Peyer's patch (tissue), 4 donors: ENCODE measurements around the gene TMEM52B. TPM values are rescaled to one million over a fixed set of nuclear protein-coding genes. Genes with fewer than 3 reads are reported as not detected.
"Not testable (repeated sequence)": the region's sequence is repeated elsewhere in the genome, so short reads cannot be mapped to it uniquely, and the experiment has no call there.

ENCODE experiments used
- DNase-seq, 3 donors: peaks; one replicate each; pipeline ENCODE4 v3.0.0-alpha.2; 2017 to 2019
- H3K27ac ChIP-seq, 4 donors: fragments of 200-600 bp; sonication (generic); one replicate each; pipeline ENCODE4 v1.5.1; 2016 to 2019
- H3K27me3 ChIP-seq, 2 donors: fragments of 200-600 bp; sonication (generic); one replicate each; pipeline ENCODE4 v1.5.1; 2019
- H3K36me3 ChIP-seq, 3 donors: fragments of 200-600 bp; sonication (generic); one replicate each; pipeline ENCODE4 v1.5.1; 2016 to 2019
- H3K4me1 ChIP-seq, 4 donors: fragments of 200-600 bp; sonication (generic); one replicate each; pipeline ENCODE4 v1.5.1; 2016 to 2019
- H3K4me3 ChIP-seq, 4 donors: fragments of 200-600 bp; sonication (generic); 1 replicate in 3 of 4; 2 replicates in 1 of 4; pipeline ENCODE4 v1.5.1; 2016 to 2019; ENCODE audit warnings: mild to moderate bottlenecking in 1 of 4
- H3K9me3 ChIP-seq, 4 donors: fragments of 200-600 bp; sonication (generic); one replicate each; pipeline ENCODE4 v1.5.1; 2016 to 2019; ENCODE audit warnings: mild to moderate bottlenecking in 1 of 4
- POLR2A ChIP-seq, 2 donors: fragments of 450-650 bp; IDR thresholded peaks; one replicate each; pipeline ENCODE4 v1.5.1; 2017; ENCODE audit warnings: antibody characterized with exemption in 2 of 2, mild to moderate bottlenecking in 2 of 2, moderate library complexity in 2 of 2
- total RNA-seq, 4 donors: library from RNA; depleted of rRNA; stranded (reverse); fragments of >200 nt; gene quantifications; one replicate each; pipeline ENCODE4 v1.1.0, GENCODE V29; 2016
- TF ChIP-seq, protein P1 (sequence below), 6 experiments: fragments of 450-650 bp in 4 of 6; fragments of 200-600 bp in 2 of 6; sonication (generic) in 1 of 6; IDR thresholded peaks; one replicate each; pipeline ENCODE4 v1.5.1; 2017 to 2019; ENCODE audit warnings: antibody characterized with exemption in 6 of 6, mild to moderate bottlenecking in 3 of 6, moderate library complexity in 1 of 6

Gene TMEM52B
- total RNA-seq, 4 donors from 2014 or later = not detected

DNA sequence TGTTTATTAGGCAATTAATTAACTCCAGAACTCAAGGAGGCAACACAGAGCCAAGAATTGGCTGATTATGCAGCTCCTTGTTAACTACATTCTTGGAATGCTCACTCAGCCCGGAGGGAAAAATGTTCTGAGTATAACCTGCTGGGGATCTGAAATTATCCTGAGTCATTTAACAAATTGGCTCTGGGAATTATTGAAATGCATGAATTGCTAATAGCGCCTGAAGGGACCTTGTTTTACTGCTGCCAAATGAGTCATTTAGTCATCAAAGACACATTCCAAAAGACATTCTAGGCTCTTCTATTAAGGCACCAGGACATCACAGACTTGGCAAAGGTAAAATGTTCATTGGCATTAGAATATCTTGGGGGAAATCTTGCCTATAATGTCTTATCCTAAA, 13.0 kb downstream of the TMEM52B start:
- H3K27me3 ChIP-seq = no peaks in the 10 kb centered on the region
- H3K4me1 ChIP-seq = no peaks in the 10 kb centered on the region
- H3K9me3 ChIP-seq = no peaks in the 10 kb centered on the region
- no peaks in the 10 kb centered on the region for H3K36me3 ChIP-seq
- no peak overlapping the region for H3K4me3 ChIP-seq
- no peak for DNase-seq
- H3K27ac ChIP-seq = no peak overlapping the region
- TF ChIP-seq, protein P1, sequence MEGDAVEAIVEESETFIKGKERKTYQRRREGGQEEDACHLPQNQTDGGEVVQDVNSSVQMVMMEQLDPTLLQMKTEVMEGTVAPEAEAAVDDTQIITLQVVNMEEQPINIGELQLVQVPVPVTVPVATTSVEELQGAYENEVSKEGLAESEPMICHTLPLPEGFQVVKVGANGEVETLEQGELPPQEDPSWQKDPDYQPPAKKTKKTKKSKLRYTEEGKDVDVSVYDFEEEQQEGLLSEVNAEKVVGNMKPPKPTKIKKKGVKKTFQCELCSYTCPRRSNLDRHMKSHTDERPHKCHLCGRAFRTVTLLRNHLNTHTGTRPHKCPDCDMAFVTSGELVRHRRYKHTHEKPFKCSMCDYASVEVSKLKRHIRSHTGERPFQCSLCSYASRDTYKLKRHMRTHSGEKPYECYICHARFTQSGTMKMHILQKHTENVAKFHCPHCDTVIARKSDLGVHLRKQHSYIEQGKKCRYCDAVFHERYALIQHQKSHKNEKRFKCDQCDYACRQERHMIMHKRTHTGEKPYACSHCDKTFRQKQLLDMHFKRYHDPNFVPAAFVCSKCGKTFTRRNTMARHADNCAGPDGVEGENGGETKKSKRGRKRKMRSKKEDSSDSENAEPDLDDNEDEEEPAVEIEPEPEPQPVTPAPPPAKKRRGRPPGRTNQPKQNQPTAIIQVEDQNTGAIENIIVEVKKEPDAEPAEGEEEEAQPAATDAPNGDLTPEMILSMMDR (IDR thresholded peaks at IDR 0.05) = no peak
- TF ChIP-seq POLR2A (IDR thresholded peaks at IDR 0.05) = no peak

DNA sequence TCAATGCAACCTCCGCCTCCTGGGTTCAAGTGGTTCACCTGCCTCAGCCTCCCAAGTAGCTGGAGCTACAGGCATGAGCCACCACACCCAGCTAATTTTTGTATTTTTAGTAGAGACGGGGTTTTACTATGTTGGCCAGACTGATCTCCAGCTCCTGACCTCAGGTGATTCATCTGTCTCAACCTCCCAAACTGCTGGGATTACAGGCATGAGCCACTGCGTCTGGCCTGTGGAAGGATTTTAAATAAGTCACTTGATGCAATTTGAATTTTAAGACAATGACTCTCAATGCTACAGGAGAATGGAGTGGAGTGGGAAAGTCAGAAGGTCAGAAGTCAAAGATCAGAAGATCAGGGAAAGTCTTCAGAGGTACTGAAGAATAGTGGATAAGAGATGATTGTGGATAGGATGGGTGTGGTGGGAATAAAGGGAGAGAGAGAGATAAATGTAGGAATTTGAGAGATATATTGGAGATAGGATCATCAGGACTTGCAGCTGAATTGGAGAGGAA, 15.4 kb downstream of the TMEM52B start:
- Histone ChIP-seq H3K27me3 (no peaks in the 10 kb centered on the region), H3K4me3 (no peak overlapping the region)

DNA sequence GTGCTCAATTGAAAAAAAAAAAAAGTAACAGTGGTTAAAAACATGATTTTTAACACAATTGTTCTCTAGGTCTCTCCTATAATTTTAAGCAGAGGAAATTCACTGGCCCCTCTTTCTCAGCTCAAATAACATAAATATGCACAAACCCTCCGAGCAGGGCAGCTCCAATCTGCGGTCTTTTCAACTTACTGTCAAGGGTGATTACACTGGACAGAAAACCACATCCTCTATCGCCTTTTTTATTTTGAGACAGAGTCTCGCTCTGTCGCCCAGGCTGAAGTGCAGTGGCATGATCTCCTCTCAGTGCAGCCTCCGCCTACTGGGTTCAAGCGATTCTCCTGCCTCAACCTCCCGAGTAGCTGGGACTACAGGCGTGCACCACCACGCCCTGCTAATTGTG, 17.4 kb downstream of the TMEM52B start:
- no peak overlapping the region for H3K27ac ChIP-seq
- no peak overlapping the region for H3K4me3 ChIP-seq
- no peak for DNase-seq
- TF ChIP-seq, protein P1 (IDR thresholded peaks at IDR 0.05) = no peak
- TF ChIP-seq POLR2A (IDR thresholded peaks at IDR 0.05) = no peak
- no peaks in the 10 kb centered on the region for H3K36me3 ChIP-seq
- no peaks in the 10 kb centered on the region for H3K9me3 ChIP-seq
- no peaks in the 10 kb centered on the region for H3K4me1 ChIP-seq
- H3K27me3 ChIP-seq = no peaks in the 10 kb centered on the region

More for the DNA sequence above, 15.4 kb downstream of the TMEM52B start:
- DNase-seq = no peak
- TF ChIP-seq POLR2A (IDR thresholded peaks at IDR 0.05) = no peak
- TF ChIP-seq, protein P1 (IDR thresholded peaks at IDR 0.05) = no peak
- Histone ChIP-seq H3K36me3 (no peaks in the 10 kb centered on the region), H3K4me1 (no peaks in the 10 kb centered on the region), H3K9me3 (no peaks in the 10 kb centered on the region), H3K27ac (no peak overlapping the region)

DNA sequence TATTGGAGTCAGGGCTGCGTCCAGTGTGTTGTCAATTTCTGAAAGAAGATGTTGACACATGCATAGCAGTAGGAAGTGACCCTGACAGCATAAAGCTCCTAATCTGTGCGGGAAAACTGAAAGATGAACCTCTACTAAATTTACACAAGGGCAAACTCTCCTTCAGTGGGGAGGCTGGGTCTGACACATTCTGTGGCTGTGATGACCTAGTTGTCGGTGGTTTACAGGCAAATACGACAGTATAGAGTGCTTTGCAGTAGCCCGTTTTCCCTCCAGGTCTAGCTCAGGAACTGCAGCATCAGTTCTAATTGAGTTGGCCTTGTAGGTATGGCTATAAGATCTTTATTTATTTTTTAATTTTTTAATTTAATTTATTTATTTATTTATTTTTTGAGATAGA, 19.0 kb downstream of the TMEM52B start:
- TF ChIP-seq POLR2A (IDR thresholded peaks at IDR 0.05) = no peak
- TF ChIP-seq, protein P1 (IDR thresholded peaks at IDR 0.05) = no peak
- Histone ChIP-seq H3K4me3 (no peak overlapping the region), H3K27ac (no peak overlapping the region), H3K36me3 (no peaks in the 10 kb centered on the region), H3K9me3 (no peaks in the 10 kb centered on the region), H3K4me1 (no peaks in the 10 kb centered on the region), H3K27me3 (no peaks in the 10 kb centered on the region)
- no peak for DNase-seq

DNA sequence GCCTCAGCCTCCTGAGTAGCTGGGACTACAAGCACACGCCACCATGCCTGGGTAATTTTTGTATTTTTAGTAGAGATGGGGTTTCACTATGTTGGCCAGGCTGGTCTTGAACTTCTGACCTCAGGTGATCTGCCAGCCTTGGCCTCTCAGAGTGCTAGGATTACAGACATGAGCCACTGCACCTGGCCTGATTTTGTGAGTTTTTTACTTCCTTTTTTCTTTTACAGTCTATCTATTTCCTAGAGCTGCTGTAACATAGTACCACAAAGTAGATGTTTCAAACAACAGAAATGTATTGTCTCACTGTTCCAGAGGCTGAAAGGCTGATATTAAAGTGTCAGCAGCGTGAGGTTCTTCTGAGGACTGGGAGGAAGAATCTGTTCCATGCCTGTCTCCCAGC, 25.7 kb downstream of the TMEM52B start:
- not testable (repeated sequence) for H3K4me3 ChIP-seq, DNase-seq, H3K27ac ChIP-seq, H3K36me3 ChIP-seq, H3K4me1 ChIP-seq, H3K27me3 ChIP-seq, H3K9me3 ChIP-seq

DNA sequence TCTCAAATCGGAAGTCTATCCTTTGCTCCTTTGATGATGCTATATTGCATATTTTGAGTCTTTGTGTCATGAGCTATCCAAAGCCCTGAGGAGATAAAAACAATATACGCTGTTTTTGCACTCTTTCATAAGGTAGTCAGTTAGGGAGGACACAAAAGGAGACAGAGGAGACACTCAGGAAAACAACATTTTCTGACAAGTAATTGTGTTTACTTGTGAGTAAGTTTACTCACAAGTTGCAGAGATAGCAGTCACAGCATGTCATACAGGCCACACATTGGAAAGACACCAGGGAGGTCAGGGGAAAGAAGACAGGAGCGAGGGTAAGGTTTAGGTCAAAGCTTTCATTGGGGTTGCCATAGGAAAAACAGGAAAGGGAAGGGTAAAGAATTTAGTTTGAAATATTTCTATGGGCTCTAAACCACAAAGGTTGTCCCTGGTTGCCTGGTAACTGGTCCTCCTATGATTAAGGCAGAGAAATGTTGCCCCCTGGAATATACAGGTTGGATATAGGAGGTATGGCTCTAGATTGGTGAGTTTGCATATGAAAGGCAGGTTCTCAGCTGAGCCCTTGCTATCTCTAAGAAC, 26.5 kb downstream of the TMEM52B start:
- H3K27me3 ChIP-seq = no peaks in the 10 kb centered on the region
- H3K36me3 ChIP-seq = no peaks in the 10 kb centered on the region
- H3K9me3 ChIP-seq = no peaks in the 10 kb centered on the region
- DNase-seq = no peak
- no peaks in the 10 kb centered on the region for H3K4me1 ChIP-seq
- TF ChIP-seq, protein P1 (IDR thresholded peaks at IDR 0.05) = no peak
- TF ChIP-seq POLR2A (IDR thresholded peaks at IDR 0.05) = no peak
- H3K4me3 ChIP-seq = no peak overlapping the region
- H3K27ac ChIP-seq = no peak overlapping the region
